NCI-H187 treated with DMSO at 0.1 percent for 48 hours (cell line): ENCODE measurements around the gene KCNJ4.

Experiments used
- DNase-seq: peaks from one replicate; lab custom pipeline; 2025; lab: John Stamatoyannopoulos, UW

KCNJ4 gene

DNA sequence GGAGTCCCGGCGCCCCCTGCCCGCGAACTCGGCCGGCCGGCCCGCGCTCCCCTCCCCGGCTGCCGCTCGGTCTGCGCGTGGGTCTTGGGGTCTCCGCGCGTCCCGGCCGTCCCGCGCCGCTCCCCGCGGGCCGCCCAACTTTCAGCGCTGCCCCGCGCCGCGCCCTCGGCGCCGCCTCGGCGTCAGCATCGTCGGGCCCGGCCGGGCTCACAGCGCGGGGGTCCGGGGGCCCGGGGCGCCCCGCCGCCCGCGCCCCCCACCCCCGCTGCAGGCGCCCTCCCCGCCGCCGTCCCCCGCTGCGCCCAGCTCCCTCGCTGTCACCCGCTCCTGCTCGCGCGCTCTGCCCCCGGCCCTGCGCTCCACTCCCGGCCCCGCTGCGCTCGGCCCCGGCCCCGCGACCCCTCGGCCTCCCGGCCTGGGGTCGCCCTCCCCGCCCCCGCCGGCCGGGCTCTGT is at the start of gene KCNJ4:
TSS of gene KCNJ4 (minus strand) at position 124 of the 454 bp plus-strand sequence. CDS start 27,067 bp downstream, outside the sequence.
- DNase-seq = no peak

DNA sequence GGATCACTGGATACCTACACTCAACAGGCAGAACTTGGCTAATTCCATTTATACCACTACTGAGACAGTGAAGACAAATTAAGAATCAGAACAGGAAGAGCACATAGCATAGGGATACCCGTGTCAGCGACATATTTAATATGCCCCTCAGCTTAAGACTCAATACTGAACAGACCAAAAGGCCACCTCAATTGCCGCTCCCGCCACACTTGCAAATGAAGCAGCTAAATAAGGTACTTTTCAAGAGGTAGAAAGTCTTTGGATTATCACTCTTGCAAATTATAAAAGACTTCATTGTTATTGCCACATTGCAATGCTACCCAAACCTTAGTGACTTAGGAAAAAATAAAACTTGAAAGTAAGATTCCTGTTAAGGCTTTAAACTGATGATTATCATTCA is 48.0 kb upstream of the KCNJ4 start:
- DNase-seq = no peak

DNA sequence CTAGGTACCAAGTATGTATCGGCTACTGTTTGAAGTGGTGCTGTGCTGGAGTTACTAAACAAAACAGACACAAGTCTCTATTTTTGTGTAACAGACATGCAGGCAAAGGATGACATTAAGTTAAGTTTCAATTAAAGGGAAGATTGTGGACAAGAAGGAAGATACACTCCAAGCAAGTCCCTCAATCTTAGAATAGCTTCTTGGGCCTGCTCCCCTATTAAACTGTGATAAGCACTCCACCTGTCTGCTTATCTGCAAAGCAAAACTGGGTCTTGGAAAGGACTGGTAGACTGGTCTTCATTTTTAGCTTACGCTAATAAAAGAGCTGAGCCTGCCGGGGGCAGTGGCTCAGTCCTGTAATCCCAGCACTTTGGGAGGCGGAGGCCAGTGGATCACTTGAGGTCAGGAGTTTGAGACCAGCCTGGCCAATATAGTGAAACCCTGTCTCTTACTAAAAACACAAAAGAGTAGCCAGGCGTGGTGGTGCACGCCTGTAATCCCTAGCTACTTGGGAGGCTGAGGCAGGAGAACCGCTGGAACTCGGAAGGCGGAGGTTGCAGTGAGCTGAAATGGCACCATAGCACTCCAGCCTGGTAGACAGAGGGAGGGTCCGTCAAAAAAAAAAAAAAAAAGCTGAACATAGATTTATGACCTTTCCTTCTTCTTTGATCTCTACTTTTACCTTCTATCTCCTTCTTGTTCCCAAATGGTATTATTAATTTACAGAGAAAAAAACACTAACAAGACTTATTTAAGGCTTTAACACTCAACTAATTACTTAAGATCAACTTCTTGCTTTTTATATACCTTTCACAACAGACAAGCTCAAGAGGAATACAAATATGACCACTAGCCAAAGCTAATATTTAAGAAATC is 47.0 kb upstream of the KCNJ4 start:
- no peak for DNase-seq

DNA sequence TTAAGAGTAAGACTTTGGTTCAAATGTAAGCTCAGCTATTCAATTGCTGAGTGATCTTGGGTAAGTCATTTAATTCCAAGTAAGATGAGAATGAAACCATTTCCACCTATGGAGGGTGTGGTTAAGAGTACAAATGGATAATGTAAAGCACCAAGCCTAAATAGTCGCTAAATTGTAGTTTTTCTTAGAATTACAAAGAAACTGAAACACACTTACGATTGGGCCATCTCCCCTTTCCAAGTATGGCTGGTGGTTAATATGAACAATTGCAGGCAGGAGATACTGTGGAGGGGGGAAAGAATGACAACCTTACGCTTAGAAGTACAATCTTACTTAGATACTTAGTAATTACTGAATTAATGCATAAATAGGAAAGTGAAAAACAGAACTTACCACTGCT is 42.9 kb upstream of the KCNJ4 start:
- DNase-seq = no peak

DNA sequence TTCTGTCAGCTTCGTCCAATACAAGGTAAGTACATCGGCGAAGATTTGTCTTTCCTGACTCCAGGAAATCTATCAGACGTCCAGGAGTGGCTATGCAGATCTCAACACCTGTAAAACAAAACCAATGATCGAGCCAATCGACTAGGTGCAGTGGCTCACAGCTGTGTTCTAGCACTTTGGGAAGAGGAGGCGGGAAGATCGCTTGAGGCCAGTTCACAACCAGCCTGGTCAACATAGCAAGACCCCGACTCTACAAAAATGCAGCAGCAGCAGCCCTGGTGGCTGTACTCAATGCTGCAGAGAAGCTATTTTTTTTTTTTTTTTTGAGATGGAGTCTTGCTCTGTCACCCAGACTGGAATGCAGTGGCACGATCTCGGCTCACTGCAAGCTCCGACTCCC is 39.9 kb upstream of the KCNJ4 start:
- no peak for DNase-seq

DNA sequence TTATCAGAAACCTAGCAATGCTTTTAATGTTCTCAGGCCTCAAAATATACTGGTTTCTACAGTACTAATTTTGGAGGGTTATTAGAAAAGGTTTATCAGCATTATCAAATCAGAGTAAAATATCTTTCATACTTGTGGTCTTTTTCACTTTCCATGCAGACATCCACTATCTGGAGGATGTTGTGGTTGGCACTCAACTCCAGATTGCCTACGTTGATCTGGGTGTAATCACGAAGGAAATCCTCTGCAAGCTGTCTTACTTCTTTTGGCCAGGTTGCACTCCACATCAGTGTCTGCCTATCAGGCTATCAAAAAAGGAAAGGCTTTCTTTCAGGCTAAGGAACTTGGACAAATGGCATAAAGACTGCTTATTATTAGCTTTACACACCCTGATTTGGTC is 39.5 kb upstream of the KCNJ4 start:
- no peak for DNase-seq

DNA sequence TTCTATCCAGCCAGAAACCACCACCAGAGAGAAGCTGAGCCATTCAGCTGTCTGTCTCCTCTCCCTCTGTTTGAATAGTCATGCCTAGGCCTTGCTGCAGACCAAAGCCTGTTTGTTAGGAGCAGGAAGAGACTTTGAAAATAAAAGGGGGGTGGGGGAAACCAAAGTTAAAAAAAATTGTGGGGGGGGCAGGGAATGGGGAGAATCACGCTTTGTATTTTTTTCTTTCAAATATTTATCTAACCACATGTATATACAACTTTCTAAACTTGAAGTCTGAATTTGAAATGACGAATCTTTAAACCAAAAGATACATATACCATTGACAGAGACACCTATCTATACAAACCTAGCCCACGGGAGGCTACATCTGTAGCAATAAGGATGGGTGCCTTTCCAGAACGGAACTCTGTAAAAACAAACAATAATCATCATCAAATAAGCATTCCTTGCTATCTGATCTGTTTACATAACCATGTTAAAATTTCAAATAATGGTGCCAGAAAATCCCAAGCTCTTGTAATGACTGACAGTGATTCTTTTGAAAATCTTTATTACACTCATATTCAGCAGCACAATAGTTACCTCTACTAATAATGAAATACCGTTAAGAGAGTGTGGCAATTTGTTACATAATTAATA is 36.8 kb upstream of the KCNJ4 start:
- no peak for DNase-seq

DNA sequence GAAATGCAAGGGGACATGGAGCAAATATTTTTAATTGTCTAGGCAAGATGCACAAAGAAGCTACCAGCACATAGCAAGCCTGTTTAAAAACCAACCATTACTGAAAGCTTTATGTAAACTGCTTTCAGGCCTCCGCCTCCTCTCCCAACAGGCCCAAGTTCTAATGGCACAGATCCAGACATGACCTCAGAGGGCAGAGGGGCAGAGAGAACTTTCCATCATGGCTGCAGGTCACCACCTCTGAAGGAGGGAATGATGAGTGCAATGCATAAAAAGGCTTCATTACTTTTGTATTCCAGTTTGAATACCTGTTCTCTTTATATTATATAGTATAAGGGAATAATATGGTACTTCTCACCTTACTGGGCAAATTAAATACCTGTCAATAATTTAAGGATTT is 35.9 kb upstream of the KCNJ4 start:
- no peak for DNase-seq

DNA sequence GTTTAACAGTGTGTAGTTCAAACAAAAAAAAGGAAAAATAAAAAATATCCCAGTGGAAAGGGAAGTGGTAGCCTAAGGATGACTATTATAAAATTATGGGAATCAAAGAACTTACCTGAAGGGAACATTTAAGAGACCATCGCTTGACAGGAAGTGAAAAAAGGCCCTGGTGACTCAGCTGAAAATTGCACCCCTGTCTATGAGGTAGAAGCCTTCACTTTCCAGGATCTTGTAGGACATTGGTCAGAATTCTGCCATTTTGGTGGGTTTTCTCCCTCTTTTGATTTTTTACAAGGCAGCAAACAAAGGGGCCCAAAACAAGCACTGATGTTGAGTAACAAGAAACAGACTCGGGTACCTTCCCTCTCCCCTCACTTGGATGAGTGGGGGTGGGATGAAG is 35.5 kb upstream of the KCNJ4 start:
- no peak for DNase-seq

DNA sequence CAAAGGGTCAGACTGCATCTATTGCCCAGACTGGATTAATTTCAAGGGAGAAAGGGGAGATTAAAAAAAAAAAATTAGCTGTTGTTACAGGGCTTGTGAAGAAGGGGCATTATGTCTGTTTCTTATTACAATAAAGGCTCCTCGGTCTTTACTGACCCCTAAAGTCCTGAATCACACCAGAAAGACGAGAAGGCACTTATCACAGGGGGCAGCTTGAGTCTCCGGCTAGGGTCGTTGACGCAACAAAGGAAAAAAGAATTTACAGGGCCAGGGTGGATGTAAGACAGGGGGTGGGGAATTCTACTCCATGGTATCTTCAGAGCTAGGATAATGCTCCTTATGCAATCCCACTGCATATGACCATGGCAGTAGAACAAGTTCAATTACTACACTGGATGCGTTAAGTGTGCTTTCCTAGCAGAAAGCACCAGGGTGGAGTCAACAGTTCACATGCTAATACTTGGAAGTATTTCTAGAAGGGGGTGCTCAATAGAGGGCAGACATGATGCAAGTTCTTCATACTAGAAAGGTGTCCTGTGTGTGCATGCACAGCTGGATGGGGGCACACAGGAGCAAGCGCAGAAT is 34.7 kb upstream of the KCNJ4 start:
- no peak for DNase-seq

DNA sequence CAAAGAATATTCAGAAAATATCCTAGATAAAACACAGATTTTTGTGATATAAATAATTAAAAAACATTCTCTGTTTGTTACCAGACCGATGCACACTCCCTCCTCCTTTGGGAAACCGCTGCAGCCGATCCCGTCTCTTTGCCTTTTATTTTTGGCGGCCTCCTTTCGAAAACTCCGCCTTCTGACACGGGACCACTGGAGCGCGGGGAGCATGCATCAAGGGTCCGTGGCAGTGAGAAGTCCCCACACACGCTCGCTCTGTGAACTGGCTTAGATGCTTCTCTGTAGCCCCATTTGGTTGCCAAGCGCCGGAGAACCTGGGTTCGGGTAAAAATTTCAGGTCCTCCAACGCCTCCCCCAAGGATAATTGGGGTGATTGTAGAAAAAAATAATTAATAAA is 34.1 kb upstream of the KCNJ4 start:
- DNase-seq = no peak

DNA sequence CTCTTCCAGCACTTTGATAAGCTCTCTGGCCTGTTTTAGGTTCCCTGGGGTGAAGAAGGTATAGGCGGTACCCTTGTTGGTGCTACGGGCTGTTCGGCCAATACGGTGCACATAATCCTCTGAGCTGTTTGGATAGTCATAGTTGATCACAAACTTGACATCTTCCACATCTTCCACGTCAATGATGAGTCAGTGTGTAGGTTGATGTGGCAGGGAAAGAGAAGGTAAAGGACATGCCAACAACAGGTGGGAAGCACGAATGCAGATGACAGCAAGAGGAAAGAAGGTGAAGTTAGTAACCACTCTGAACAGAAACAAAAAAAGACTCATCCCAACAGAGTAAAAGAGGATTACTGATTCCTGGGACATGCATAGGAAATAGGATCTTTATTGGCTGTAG is 32.9 kb upstream of the KCNJ4 start:
- no peak for DNase-seq

DNA sequence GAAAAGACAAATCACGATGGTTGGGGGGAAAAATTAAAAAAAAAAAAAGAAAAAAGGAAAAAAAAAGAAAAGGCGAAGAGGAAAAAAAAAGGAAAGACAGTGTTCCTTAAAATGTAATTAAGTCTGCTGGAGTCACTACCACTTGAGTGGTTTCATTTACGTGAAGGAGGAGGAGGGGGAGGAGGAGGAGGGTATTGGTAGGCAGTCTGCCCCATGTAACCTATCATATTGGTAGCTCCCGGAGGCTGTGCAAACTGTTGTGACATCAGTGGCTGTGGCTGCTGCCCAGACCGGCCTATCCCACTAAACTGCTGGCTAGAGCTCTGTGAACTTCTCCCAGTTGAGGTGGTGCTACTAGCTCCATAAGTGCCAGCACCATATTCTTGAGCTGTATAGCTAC is 30.8 kb upstream of the KCNJ4 start:
- DNase-seq = no peak

DNA sequence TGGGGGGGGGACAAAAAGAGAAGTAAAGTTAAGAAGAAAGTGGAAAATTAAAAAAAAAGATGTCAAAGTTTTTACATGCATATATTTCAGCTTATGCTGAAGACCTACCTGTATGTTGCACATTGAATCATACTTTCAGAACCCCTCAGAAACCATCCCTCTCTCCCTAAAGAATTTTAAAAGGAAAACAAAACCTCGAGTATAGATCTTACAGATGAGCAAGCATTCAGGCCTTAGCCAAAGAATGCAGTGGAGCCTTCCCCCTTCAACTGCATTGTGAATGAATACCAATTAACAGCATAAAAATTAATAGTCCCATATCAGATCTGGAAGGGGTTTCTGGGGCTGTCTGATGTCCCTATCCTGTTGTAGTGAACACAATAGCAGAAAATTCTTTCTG is 29.2 kb upstream of the KCNJ4 start:
- no peak for DNase-seq

DNA sequence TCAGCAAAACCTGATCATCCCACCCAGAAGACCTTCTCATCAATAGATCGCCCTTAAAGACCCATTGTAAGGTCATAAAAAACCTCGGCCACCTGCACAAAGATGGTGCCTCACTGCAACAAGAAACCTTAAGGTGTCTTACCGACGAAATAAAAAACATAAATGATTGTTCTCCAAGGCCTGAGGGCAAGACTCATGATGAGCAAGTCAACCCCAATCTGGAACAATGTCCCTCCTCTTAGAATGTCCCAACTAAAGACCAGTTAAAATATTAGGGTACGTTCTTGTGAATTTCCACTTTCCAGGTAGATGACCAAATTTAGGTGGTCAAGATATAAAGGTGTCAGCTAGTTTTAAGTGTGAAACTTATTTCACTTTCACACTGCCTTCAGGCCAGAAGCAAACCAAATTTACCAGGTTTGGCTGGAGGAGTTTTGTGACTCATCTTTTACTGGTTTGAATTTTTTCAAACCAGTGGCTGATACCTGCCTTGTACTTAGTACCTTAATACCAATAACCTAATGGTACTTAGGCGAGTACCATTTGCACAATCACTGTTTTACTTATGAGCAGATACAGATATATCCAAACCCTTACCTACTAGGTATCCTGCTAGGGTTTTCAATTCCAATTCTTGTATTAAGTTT is 27.8 kb upstream of the KCNJ4 start:
- DNase-seq = no peak

DNA sequence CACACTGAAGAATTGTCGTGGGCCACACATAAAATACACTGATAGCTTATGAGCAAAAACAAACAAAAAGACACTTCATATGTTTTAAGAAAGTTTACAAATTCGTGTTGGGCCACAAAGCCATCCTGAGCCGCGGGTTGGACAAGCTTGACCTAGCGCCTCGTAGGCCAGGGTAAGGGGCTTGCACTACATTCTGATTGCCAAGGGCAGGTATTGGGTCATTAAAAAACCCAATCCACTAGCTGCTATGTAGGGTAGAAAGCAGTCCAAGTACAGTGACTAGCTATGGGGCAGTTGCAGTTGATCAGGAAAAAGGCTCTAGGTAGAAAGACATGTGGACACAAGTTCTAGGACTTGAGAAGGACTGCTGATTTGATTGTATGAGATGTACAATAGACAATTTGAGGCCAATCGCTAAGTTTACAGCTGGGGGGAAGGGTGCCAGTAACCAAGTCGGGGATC is 26.9 kb upstream of the KCNJ4 start:
- no peak for DNase-seq

DNA sequence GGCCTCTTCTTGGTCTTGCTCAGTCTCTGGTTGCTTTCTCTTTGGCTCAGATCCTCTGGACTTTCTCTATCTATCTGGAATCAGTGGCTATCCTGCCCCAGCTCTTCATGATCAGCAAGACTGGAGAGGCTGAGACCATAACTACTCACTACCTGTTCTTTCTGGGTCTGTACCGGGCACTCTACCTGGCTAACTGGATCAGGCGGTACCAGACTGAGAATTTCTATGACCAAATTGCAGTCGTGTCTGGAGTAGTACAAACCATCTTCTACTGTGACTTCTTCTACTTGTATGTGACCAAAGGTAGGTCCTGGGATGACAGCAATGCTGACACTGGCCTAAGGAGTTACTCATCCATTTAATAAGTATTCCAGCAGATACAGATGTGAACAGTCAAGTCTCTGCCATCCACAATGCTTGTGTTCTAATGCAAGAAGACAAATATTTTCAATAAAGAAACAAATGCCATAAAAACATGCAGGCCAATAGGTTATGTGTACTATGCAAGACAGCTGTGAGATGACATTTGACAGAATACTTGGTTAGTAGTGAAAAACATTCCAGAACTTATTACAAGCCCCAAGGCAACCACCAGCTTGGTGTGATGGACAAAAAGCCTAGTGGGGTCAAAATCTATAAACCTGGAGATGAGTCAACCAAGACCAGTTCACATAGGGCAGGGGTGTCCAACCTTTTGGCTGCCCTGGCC is 26.3 kb upstream of the KCNJ4 start:
- DNase-seq = no peak

DNA sequence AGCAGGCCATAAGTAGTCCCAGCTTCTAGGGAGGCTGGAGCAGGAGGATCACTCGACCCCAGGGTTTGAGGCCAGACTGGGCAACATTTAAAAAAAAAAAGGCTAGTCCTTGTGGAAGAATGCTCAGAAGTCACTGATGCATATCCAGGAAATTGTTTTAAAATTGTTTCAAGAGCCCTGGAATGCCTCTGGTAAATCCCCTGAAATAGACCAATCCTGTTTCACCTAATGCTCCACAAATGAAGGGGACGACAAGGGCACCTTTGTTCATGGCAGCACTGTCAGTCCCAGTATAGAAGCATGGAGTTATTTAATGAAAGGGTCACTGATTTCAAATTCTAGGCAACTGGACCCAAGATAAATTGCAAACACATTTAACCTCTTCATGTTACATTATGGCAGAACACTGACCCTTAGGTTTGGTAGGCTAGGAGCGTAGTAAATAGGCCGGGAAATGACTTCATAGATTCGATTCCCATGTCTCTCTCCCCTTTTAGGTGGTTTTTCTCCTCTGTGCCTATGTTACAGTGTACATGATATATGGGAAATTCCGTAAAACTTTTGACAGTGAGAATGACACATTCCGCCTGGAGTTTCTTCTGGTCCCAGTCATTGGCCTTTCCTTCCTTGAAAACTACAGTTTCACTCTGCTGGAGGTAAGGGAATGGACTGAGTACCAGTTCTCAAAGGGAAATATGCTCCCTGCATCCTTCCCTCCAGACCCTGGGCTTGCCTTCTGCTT is 24.3 kb upstream of the KCNJ4 start:
- DNase-seq = no peak

DNA sequence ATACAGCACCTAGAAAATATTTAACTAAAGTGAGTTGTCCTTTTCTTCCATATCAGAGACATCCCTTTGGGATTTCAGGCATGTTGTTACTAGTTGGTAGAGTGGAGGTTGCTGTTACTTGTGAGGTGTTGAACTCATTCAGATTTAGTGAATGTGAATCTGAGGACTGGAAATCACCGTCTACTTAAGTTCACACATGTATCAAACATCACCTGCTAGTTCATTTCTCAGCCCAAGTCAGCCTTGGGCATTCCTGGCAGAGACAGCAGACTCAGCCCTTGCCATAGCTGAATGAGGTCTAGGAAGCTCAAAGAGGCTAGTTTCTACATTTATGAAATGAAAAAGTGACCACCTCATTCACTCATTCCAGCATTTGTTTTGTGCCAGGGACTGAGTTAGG is 22.6 kb upstream of the KCNJ4 start:
- no peak for DNase-seq

DNA sequence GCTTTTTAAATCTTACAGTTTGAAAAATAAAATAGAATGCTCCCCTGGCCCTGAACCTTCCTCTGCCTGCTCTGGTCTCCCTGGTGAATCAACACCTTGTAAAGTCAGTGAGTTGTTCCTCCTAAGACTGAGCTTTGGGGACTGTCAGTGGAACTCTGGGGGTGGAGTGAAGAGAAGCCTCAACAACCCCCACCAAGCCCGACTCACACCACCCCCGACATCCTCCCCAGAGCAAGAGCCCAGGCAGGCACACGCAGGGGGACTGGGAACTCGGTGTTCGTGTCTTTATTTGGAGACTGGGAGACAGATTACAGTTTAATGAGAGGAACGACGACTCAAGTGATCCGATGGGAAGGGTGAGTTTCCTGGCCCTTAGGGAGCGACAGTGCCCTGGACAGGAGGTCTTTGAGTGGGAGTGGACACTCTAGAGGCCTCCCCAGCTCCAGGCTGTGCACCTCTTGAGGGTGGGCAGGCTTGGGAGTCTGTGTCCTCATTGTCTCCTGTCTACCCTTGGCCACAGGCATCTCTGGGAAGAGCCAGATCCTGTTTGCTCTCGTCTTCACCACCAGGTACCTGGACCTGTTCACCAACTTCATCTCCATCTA is 19.1 kb upstream of the KCNJ4 start:
- no peak for DNase-seq

DNA sequence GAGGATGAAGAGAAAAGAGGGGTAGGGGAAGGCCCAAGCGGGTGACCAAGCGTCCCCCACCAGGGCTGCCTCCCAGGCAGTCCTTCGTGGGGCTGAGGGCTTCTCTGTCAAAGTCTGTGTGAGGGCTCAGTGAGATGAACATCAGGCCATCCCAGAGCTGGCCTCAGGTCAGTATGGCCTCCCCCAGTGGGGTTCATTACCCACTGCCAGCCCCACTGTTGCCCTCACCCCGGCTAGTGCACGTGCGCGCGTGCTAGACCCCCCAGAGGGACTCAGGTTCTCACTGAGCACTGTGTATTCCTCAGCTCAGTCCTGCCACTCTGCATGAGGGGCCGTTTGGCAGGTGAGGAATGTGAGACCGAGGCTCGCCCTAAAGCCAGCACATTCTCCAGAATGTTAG is 16.2 kb upstream of the KCNJ4 start:
- DNase-seq = no peak
